ENCODE measurements around the gene RIOK2. TPM values are rescaled to one million over a fixed set of nuclear protein-coding genes. Genes with fewer than 3 reads are reported as not detected.
A peak's percentile ranks its signal among the peaks of the same experiment; 100 is the strongest.
"Not testable (repeated sequence)": the region's sequence is repeated elsewhere in the genome, so short reads cannot be mapped to it uniquely, and the experiment has no call there.

RIOK2 gene
- total RNA-seq, 1 donor from 2014 or later, result 34.9 TPM

DNA sequence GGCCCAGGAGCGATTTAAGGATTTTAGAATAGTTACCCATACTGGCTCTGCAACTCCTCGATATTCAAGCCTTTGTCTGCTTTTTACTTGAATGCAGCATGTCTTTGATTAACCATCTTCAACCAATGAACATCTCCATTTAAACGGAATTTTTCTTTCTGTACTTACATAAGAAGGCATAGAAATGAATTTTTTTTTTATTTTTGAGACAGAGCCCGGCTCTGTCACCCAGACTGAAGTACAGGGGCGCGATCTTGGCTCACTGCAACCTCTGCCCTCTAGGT is 825 bp upstream of the RIOK2 start:
- H3K4me1 Mint-ChIP-seq (ENCODE audit: low read depth, unreplicated experiment), result peaks cover 8% of the 10 kb centered on the region
- H3K9me3 Mint-ChIP-seq (ENCODE audit: unreplicated experiment), result peaks cover 6% of the 10 kb centered on the region
- peak overlapping the region; percentile 93 for H3K4me3 Mint-ChIP-seq (ENCODE audit: unreplicated experiment)
- TF ChIP-seq, protein P1, sequence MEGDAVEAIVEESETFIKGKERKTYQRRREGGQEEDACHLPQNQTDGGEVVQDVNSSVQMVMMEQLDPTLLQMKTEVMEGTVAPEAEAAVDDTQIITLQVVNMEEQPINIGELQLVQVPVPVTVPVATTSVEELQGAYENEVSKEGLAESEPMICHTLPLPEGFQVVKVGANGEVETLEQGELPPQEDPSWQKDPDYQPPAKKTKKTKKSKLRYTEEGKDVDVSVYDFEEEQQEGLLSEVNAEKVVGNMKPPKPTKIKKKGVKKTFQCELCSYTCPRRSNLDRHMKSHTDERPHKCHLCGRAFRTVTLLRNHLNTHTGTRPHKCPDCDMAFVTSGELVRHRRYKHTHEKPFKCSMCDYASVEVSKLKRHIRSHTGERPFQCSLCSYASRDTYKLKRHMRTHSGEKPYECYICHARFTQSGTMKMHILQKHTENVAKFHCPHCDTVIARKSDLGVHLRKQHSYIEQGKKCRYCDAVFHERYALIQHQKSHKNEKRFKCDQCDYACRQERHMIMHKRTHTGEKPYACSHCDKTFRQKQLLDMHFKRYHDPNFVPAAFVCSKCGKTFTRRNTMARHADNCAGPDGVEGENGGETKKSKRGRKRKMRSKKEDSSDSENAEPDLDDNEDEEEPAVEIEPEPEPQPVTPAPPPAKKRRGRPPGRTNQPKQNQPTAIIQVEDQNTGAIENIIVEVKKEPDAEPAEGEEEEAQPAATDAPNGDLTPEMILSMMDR (IDR thresholded peaks at IDR 0.05; ENCODE audit: partially characterized antibody, unreplicated experiment), result no peak
- DNase-seq, result no peak
- peak overlapping the region; percentile 99 for H3K27ac Mint-ChIP-seq (ENCODE audit: unreplicated experiment)
- peaks cover 3% of the 10 kb centered on the region for H3K27me3 Mint-ChIP-seq (ENCODE audit: unreplicated experiment)
- peaks cover under 1% of the 10 kb centered on the region for H3K36me3 Mint-ChIP-seq (ENCODE audit: unreplicated experiment)

DNA sequence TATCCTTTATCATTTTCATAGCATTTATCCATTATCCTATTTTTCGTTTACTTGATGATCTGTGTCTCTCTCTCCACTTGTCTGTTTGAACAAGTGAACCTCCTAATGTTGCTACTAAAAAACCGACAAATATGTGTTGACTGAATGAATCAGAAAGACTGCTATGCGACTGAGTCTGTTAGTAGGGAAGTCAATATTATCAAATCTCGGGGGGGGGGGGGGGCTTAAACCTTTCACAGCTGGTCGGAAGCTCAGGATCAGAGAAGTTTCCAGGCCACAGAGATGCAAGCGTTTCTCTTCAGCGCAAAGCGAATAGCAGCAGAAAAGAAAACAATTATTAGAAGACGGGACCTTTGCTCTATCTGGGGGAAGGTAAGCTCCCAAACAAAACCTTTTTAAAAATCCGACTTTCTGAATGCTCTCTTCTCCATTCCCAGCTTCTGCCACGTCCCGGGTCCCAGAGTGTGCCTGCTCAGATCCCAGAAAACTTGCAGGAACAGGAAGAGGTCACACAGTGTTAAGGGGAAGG is 412 bp downstream of the RIOK2 start:
- TF ChIP-seq, protein P1 (IDR thresholded peaks at IDR 0.05; ENCODE audit: partially characterized antibody, unreplicated experiment), result no peak
- H3K27me3 Mint-ChIP-seq (ENCODE audit: unreplicated experiment), result peaks cover 3% of the 10 kb centered on the region
- no peak for DNase-seq
- H3K27ac Mint-ChIP-seq (ENCODE audit: unreplicated experiment), result peak overlapping the region; percentile 99
- peak overlapping the region; percentile 93 for H3K4me3 Mint-ChIP-seq (ENCODE audit: unreplicated experiment)
- peaks cover 6% of the 10 kb centered on the region for H3K9me3 Mint-ChIP-seq (ENCODE audit: unreplicated experiment)
- peaks cover 8% of the 10 kb centered on the region for H3K4me1 Mint-ChIP-seq (ENCODE audit: low read depth, unreplicated experiment)
- peaks cover 5% of the 10 kb centered on the region for H3K36me3 Mint-ChIP-seq (ENCODE audit: unreplicated experiment)

DNA sequence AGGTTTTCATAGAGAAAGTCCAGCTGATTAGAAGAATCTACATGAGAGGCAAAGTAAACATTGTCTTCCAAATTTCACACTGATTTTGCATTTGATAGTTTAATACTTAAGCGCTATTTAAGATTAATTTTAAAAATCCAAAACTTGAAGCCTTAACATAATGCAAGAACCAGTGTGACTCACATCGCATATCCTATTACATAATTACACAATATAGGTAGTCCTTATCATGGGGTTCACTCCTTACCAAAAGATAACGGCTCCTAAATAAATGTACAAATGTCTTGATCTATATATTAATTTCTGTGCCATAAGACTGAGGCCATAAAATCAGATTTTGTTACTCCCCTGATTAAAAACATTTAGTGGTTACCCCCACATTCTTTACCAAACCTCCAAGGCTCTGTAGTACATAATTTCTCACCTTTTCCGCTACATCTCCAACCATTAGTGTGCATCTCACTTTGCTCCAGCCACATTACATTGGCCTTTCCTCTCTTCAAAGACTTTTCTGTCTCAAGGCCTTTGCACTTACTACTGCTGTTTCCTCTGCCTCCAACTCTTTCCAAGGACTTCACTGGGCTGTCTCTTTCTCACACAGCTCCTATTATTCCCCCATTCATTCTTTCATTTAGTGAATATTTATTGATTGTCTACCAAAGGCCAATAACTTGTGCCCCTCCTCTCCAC is 1.0 kb downstream of the RIOK2 start:
- Mint-ChIP-seq H3K27ac (ENCODE audit: unreplicated experiment) (peak overlapping the region; percentile 99), H3K9me3 (ENCODE audit: unreplicated experiment) (peaks cover 6% of the 10 kb centered on the region), H3K4me3 (ENCODE audit: unreplicated experiment) (peak overlapping the region; percentile 93), H3K36me3 (ENCODE audit: unreplicated experiment) (peaks cover 5% of the 10 kb centered on the region), H3K4me1 (ENCODE audit: low read depth, unreplicated experiment) (peaks cover 8% of the 10 kb centered on the region), H3K27me3 (ENCODE audit: unreplicated experiment) (peaks cover 3% of the 10 kb centered on the region)
- no peak for DNase-seq
- TF ChIP-seq, protein P1 (IDR thresholded peaks at IDR 0.05; ENCODE audit: partially characterized antibody, unreplicated experiment), result no peak

DNA sequence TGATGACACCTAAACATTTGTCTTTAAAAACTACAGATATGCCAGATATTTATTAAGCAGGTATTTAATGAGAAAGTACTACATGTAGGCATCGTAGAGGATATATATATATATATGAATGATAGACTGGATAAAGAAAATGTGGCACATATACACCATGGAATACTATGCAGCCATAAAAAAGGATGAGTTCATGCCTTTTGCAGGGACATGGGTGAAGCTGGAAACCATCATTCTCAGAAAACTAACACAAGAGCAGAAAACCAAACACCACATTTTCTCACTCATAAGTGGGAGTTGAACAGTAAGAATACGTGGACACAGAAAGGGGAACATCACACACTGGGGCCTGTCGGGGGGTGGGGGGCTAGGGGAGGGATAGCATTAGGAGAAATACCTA is 3.6 kb downstream of the RIOK2 start:
- H3K4me3 Mint-ChIP-seq (ENCODE audit: unreplicated experiment); H3K27me3 Mint-ChIP-seq (ENCODE audit: unreplicated experiment); H3K4me1 Mint-ChIP-seq (ENCODE audit: low read depth, unreplicated experiment); H3K36me3 Mint-ChIP-seq (ENCODE audit: unreplicated experiment); H3K9me3 Mint-ChIP-seq (ENCODE audit: unreplicated experiment); H3K27ac Mint-ChIP-seq (ENCODE audit: unreplicated experiment); DNase-seq: not testable (repeated sequence)

DNA sequence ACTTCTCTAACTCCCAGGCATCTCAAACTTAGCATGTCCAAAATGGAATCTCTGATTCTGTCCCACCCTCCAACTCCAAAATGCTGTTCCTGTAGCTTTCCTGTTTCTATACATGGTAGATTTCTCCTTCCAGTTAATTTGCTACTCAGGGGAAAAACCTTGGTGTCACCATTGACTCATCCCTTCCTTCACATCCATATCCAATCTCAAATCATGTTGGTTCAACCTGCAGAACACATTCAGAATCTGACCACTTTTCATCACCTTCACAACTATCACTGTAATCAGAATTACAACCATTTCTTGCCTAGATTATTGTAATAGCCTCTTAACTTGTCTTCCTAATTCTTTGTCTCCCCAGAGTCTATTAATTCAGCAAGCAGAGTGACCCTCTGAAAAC is 10.8 kb downstream of the RIOK2 start:
- Mint-ChIP-seq H3K4me3 (ENCODE audit: unreplicated experiment) (no peak overlapping the region), H3K27me3 (ENCODE audit: unreplicated experiment) (no peaks in the 10 kb centered on the region), H3K4me1 (ENCODE audit: low read depth, unreplicated experiment) (no peaks in the 10 kb centered on the region), H3K36me3 (ENCODE audit: unreplicated experiment) (no peaks in the 10 kb centered on the region), H3K9me3 (ENCODE audit: unreplicated experiment) (no peaks in the 10 kb centered on the region), H3K27ac (ENCODE audit: unreplicated experiment) (no peak overlapping the region)
- TF ChIP-seq, protein P1 (IDR thresholded peaks at IDR 0.05; ENCODE audit: partially characterized antibody, unreplicated experiment), result no peak
- no peak for DNase-seq

All from glutamatergic neuron (in vitro differentiated cells).